H9 (cell line): Measurements from ENCODE around the gene HEXD. TPM values are rescaled to one million over a fixed set of nuclear protein-coding genes. Genes with fewer than 3 reads are reported as not detected.

Source experiments
- DNase-seq: peaks from one replicate; pipeline ENCODE4 v3.0.0-alpha.2; 2017
- H2AFZ ChIP-seq: one replicate; pipeline ENCODE4 v1.6.1; 2013; ENCODE audit warnings: mild to moderate bottlenecking, low read length, control low read depth, moderate library complexity
- H2AK5ac ChIP-seq: 2 replicates; pipeline ENCODE4 v1.6.1; 2013; ENCODE audit warnings: low read length, control low read depth, mixed read lengths; ENCODE audit not compliant: insufficient read length
- H2BK120ac ChIP-seq: one replicate; pipeline ENCODE4 v1.6.1; 2013; ENCODE audit warnings: low read depth, mild to moderate bottlenecking, low read length, control low read depth, inconsistent platforms; ENCODE audit not compliant: poor library complexity, severe bottlenecking
- H2BK12ac ChIP-seq: 2 replicates; pipeline ENCODE4 v1.6.1; 2013; ENCODE audit warnings: low read length, control low read depth, mixed read lengths, low read depth; ENCODE audit not compliant: insufficient read length
- H2BK15ac ChIP-seq: 2 replicates; pipeline ENCODE4 v1.6.1; 2013; ENCODE audit warnings: low read depth, low read length, control low read depth
- H2BK20ac ChIP-seq: one replicate; pipeline ENCODE4 v1.6.1; 2013; ENCODE audit warnings: low read depth, mild to moderate bottlenecking, low read length, control low read depth, inconsistent platforms; ENCODE audit not compliant: poor library complexity, severe bottlenecking
- H2BK5ac ChIP-seq: 2 replicates; pipeline ENCODE4 v1.6.1; 2013; ENCODE audit warnings: low read length, control low read depth, mixed read lengths; ENCODE audit not compliant: insufficient read length
- H3K14ac ChIP-seq: 2 replicates; pipeline ENCODE4 v1.6.1; 2013; ENCODE audit warnings: low read length, control low read depth; ENCODE audit not compliant: insufficient read depth
- H3K18ac ChIP-seq: 2 replicates; pipeline ENCODE4 v1.6.1; 2013; ENCODE audit warnings: low read depth, mild to moderate bottlenecking, mixed read lengths, low read length, control low read depth; ENCODE audit not compliant: insufficient read length
- H3K23ac ChIP-seq: 2 replicates; pipeline ENCODE4 v1.6.1; 2013; ENCODE audit warnings: low read length, control low read depth, mixed read lengths, low read depth; ENCODE audit not compliant: insufficient read length
- H3K23me2 ChIP-seq: 2 replicates; pipeline ENCODE4 v1.6.1; 2013; ENCODE audit warnings: low read depth, mild to moderate bottlenecking, mixed read lengths, low read length, control low read depth; ENCODE audit not compliant: insufficient read length, poor library complexity, severe bottlenecking
- H3K27ac ChIP-seq: 2 replicates; pipeline ENCODE4 v1.5.1; 2013; ENCODE audit warnings: low read length, control low read depth, mixed read lengths, low read depth; ENCODE audit not compliant: insufficient read length
- H3K27me3 ChIP-seq: 2 replicates; pipeline ENCODE4 v1.6.1; 2013; ENCODE audit warnings: low read length, control low read depth, inconsistent platforms; ENCODE audit not compliant: insufficient read depth
- H3K4ac ChIP-seq: 2 replicates; pipeline ENCODE4 v1.6.1; 2013; ENCODE audit warnings: low read depth, mild to moderate bottlenecking, control low read depth, inconsistent platforms, low read length, moderate library complexity
- H3K4me1 ChIP-seq: 2 replicates; pipeline ENCODE4 v1.6.1; 2013; ENCODE audit warnings: low read length, control low read depth, inconsistent platforms; ENCODE audit not compliant: insufficient read depth
- H3K4me2 ChIP-seq: 2 replicates; pipeline ENCODE4 v1.6.1; 2013; ENCODE audit warnings: low read length, control low read depth, mixed read lengths; ENCODE audit not compliant: insufficient read length, insufficient read depth
- H3K56ac ChIP-seq: 2 replicates; pipeline ENCODE4 v1.6.1; 2013; ENCODE audit warnings: low read depth, mild to moderate bottlenecking, mixed read lengths, low read length, control low read depth; ENCODE audit not compliant: insufficient read length
- H3K79me1 ChIP-seq: 2 replicates; pipeline ENCODE4 v1.6.1; 2013; ENCODE audit warnings: low read depth, mild to moderate bottlenecking, moderate library complexity, low read length, control low read depth, inconsistent platforms; ENCODE audit not compliant: insufficient read depth, poor library complexity, severe bottlenecking
- H3K79me2 ChIP-seq: 2 replicates; pipeline ENCODE4 v1.6.1; 2013; ENCODE audit warnings: low read length, control low read depth, inconsistent platforms; ENCODE audit not compliant: insufficient read depth
- H3K9ac ChIP-seq: 2 replicates; pipeline ENCODE4 v1.6.1; 2013; ENCODE audit warnings: low read length, control low read depth, mixed read lengths; ENCODE audit not compliant: insufficient read length; ENCODE audit errors: extremely low read depth
- H3K9me3 ChIP-seq: one replicate; pipeline ENCODE4 v1.6.1; 2013; ENCODE audit warnings: low read depth, low read length, inconsistent platforms; ENCODE audit not compliant: control insufficient read depth
- H3T11ph ChIP-seq: one replicate; pipeline ENCODE4 v1.6.1; 2013; ENCODE audit warnings: mild to moderate bottlenecking, low read length, control low read depth, inconsistent platforms
- H4K20me1 ChIP-seq: one replicate; pipeline ENCODE4 v1.6.1; 2013; ENCODE audit not compliant: control insufficient read depth, insufficient read length, insufficient read depth
- H4K5ac ChIP-seq: 2 replicates; pipeline ENCODE4 v1.6.1; 2013; ENCODE audit warnings: low read depth, mild to moderate bottlenecking, mixed read lengths, low read length, control low read depth; ENCODE audit not compliant: insufficient read length
- H4K8ac ChIP-seq: replicated peaks from 2 replicates; pipeline ENCODE4 v1.6.1; 2013; ENCODE audit warnings: low read length, control low read depth, mixed read lengths, low read depth; ENCODE audit not compliant: insufficient read length
- H4K91ac ChIP-seq: 2 replicates; pipeline ENCODE4 v1.6.1; 2013; ENCODE audit warnings: low read depth, mild to moderate bottlenecking, moderate library complexity, mixed read lengths, low read length, control low read depth; ENCODE audit not compliant: insufficient read length
- H3K27ac Mint-ChIP-seq, 3 experiments: 2 replicates in 2 of 3; 3 replicates in 1 of 3; pipeline ENCODE4 v1.8.0; 2020 to 2021; ENCODE audit warnings: mixed read lengths in 3 of 3, mild to moderate bottlenecking in 1 of 3, moderate library complexity in 1 of 3
- H3K27me3 Mint-ChIP-seq: 2 replicates; pipeline ENCODE4 v1.8.0; 2021; ENCODE audit warnings: low read depth, mild to moderate bottlenecking, moderate library complexity, mixed read lengths
- H3K36me3 Mint-ChIP-seq, 3 experiments: 2 replicates in 2 of 3; 3 replicates in 1 of 3; pipeline ENCODE4 v1.8.0; 2020 to 2021; ENCODE audit warnings: low read depth in 3 of 3, mixed read lengths in 3 of 3; ENCODE audit not compliant: insufficient read depth in 1 of 3
- H3K4me1 Mint-ChIP-seq, 2 experiments: 2 replicates each; pipeline ENCODE4 v1.8.0; 2020; ENCODE audit warnings: mixed read lengths in 2 of 2
- H3K4me3 Mint-ChIP-seq, 2 experiments: 2 replicates in 1 of 2; 3 replicates in 1 of 2; pipeline ENCODE4 v1.8.0; 2020 to 2021; ENCODE audit warnings: mild to moderate bottlenecking in 2 of 2, mixed read lengths in 2 of 2, moderate library complexity in 1 of 2
- H3K9me3 Mint-ChIP-seq, 2 experiments: 2 replicates in 1 of 2; 3 replicates in 1 of 2; pipeline ENCODE4 v1.8.0; 2020; ENCODE audit warnings: mild to moderate bottlenecking in 2 of 2, mixed read lengths in 2 of 2, moderate library complexity in 1 of 2
- WGBS: extraction: QIAGEN DNeasy Blood & Tissue Kit; methylation state at CpG from one replicate; pipeline ENCODE4 v1.1.7; 2013; ENCODE audit warnings: missing lambda C conversion rate, low lambda C conversion rate, mixed read lengths; ENCODE audit not compliant: insufficient read length; ENCODE audit errors: extremely low coverage; 5-methylcytosine and 5-hydroxymethylcytosine counted together
- total RNA-seq: library from RNA; stranded (reverse); gene quantifications from 2 replicates; pipeline ENCODE4 v1.2.1, GENCODE V29; 2021
- TF ChIP-seq, protein P1 (sequence below): fragments of 200-600 bp; sonication (generic); conservative IDR thresholded peaks from 3 replicates; pipeline ENCODE4 v1.8.0; 2021; ENCODE audit warnings: antibody characterized with exemption, mild to moderate bottlenecking

Gene HEXD
- total RNA-seq, 1 experiment from 2014 or later: 23.2 TPM

DNA sequence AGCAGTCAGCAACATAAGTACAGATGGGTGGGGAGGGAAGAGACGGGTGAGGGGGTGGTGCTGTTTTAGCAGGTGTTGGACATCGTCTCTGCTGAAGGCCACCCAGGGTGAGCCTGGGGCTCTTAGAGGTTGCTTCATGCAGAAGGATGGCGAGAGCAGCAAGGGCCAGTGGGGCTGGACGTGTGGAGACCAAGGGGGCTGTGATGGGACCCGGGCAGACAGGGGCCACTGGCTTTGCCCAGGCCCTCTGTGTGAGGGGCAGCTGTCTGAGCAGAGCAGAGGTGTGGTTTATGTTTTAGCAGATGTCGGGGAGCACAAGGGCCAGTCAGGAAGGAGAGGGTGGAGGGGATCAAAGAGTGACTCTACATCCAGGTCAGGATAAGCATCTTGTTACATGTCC lies 45.2 kb downstream of the HEXD start:
- H3K4ac ChIP-seq: no peak overlapping the region
- H4K20me1 ChIP-seq: no peaks in the 10 kb centered on the region
- H3K9ac ChIP-seq: no peak overlapping the region
- H2BK120ac ChIP-seq: no peak overlapping the region
- no peak overlapping the region for H2BK15ac ChIP-seq
- no peak overlapping the region for H3K27ac ChIP-seq
- no peaks in the 10 kb centered on the region for H3K79me2 ChIP-seq
- no CpG with 5 or more reads among the region's 6 CpGs for WGBS
- H3T11ph ChIP-seq: no peak overlapping the region
- no peaks in the 10 kb centered on the region for H3K9me3 ChIP-seq
- H2AK5ac ChIP-seq: no peak overlapping the region
- no peaks in the 10 kb centered on the region for H3K79me1 ChIP-seq
- H3K56ac ChIP-seq: no peak overlapping the region
- Mint-ChIP-seq H3K27me3 (no peaks in the 10 kb centered on the region), H3K36me3 (peaks cover 30 to 74% (median 74%) of the 10 kb centered on the region in 3 experiments), H3K9me3 (no peaks in the 10 kb centered on the region; a peak in 2 of 5 replicates), H3K4me3 (no peak overlapping the region), H3K27ac (peak overlapping the region in 1 of 3 experiments; percentile 63; a peak in 2 of 7 replicates), H3K4me1 (peaks cover 2 to 4% of the 10 kb centered on the region in 2 experiments; a peak in 2 of 4 replicates)
- H3K23me2 ChIP-seq: peaks cover 6% of the 10 kb centered on the region
- DNase-seq: no peak
- H3K18ac ChIP-seq: no peak overlapping the region
- no peak overlapping the region for H3K4me2 ChIP-seq
- H2BK5ac ChIP-seq: no peak overlapping the region
- TF ChIP-seq, protein P1, sequence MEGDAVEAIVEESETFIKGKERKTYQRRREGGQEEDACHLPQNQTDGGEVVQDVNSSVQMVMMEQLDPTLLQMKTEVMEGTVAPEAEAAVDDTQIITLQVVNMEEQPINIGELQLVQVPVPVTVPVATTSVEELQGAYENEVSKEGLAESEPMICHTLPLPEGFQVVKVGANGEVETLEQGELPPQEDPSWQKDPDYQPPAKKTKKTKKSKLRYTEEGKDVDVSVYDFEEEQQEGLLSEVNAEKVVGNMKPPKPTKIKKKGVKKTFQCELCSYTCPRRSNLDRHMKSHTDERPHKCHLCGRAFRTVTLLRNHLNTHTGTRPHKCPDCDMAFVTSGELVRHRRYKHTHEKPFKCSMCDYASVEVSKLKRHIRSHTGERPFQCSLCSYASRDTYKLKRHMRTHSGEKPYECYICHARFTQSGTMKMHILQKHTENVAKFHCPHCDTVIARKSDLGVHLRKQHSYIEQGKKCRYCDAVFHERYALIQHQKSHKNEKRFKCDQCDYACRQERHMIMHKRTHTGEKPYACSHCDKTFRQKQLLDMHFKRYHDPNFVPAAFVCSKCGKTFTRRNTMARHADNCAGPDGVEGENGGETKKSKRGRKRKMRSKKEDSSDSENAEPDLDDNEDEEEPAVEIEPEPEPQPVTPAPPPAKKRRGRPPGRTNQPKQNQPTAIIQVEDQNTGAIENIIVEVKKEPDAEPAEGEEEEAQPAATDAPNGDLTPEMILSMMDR: no peak
- no peaks in the 10 kb centered on the region for H3K27me3 ChIP-seq
- no peak overlapping the region for H4K5ac ChIP-seq
- H3K23ac ChIP-seq: no peak overlapping the region
- no peak overlapping the region for H2BK20ac ChIP-seq
- no peak overlapping the region for H3K14ac ChIP-seq
- H4K8ac ChIP-seq: no peak overlapping the region
- H4K91ac ChIP-seq: no peak overlapping the region
- H3K4me1 ChIP-seq: no peaks in the 10 kb centered on the region
- H2BK12ac ChIP-seq: no peak overlapping the region
- H2AFZ ChIP-seq: no peak overlapping the region
